ENCODE data around the gene CRYBG3. TPM values are rescaled to one million over a fixed set of nuclear protein-coding genes. Genes with fewer than 3 reads are reported as not detected.

Gene CRYBG3
- total RNA-seq, 1 experiment from 2014 or later: 5.9 TPM

DNA sequence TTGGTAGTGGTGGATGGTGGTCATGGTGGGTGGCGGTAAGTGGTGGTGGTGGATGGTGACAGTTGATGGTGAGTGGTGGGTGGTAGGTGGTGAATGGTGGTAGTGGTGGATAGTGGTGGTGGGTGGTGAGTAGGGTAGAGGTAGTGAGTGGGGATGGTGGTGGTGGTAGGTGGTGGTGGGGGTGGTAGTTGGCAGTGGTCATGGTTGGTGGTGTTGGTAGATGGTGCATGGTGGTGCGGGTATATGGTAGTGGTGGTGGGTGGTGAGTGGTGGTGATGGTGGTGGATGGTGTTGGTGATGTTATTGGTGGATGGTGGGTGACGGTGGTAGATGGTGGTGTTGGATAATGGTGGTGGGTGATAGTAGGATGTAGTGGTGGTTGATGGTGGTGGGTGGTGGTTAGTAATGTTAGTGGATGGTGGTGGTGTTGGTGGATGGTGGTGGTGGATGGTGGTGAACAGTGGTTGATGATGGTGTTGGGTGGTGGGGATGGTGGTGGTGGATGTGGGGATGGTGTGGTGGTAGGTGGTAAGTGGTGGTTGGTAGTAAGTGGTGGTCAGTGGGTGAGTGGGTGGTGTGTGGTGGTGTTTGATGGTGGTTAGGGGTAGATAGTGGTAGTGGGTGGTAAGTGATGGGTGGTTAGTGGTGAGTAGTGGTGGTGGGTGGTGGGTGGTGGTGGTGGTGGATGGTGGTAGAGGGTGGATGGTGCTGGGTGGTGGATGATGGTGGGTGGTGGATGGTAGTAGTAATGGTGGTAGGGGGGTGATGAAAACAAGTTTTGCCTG is 167.2 kb downstream of the CRYBG3 start:
- Histone ChIP-seq H4K5ac (ENCODE audit: insufficient read length, low read depth, low read length) (no peak overlapping the region), H3K18ac (ENCODE audit: insufficient read length, low read depth, low read length) (no peak overlapping the region), H4K20me1 (ENCODE audit: control insufficient read depth, insufficient read depth, insufficient read length) (no peaks in the 10 kb centered on the region), H3K9ac (ENCODE audit: extremely low read depth, insufficient read length, low read length) (no peak overlapping the region), H3K4me2 (ENCODE audit: insufficient read depth, insufficient read length, low read length) (no peak overlapping the region), H3K23ac (ENCODE audit: insufficient read length, low read depth, low read length) (no peak overlapping the region), H3K9me3 (ENCODE audit: control insufficient read depth, low read depth, low read length) (no peaks in the 10 kb centered on the region), H3K79me1 (ENCODE audit: insufficient read depth, low read depth, low read length, poor library complexity, severe bottlenecking) (no peaks in the 10 kb centered on the region), H3T11ph (ENCODE audit: low read length) (no peak overlapping the region), H3K23me2 (ENCODE audit: insufficient read length, low read depth, low read length, poor library complexity, severe bottlenecking) (peaks cover 5% of the 10 kb centered on the region), H4K91ac (ENCODE audit: insufficient read length, low read depth, low read length) (no peak overlapping the region), H3K27ac (ENCODE audit: insufficient read length, low read depth, low read length) (no peak overlapping the region), H3K4me1 (ENCODE audit: insufficient read depth, low read length) (peaks cover 4% of the 10 kb centered on the region; the same call in 1 of the 2 replicates), H3K4ac (ENCODE audit: low read depth, low read length) (no peak overlapping the region), H3K56ac (ENCODE audit: insufficient read length, low read depth, low read length) (no peak overlapping the region), H3K14ac (ENCODE audit: insufficient read depth, low read length) (no peak overlapping the region), H4K8ac (replicated peaks; ENCODE audit: insufficient read length, low read depth, low read length) (peak overlapping the region; percentile 37), H2BK5ac (ENCODE audit: insufficient read length, low read length) (no peak overlapping the region), H2AK5ac (ENCODE audit: insufficient read length, low read length) (no peak overlapping the region), H2BK120ac (ENCODE audit: low read depth, low read length, poor library complexity, severe bottlenecking) (no peak overlapping the region), H2AFZ (ENCODE audit: low read length) (no peak overlapping the region), H2BK20ac (ENCODE audit: low read depth, low read length, poor library complexity, severe bottlenecking) (no peak overlapping the region), H2BK12ac (ENCODE audit: insufficient read length, low read depth, low read length) (no peak overlapping the region), H3K27me3 (ENCODE audit: insufficient read depth, low read length) (no peaks in the 10 kb centered on the region), H2BK15ac (ENCODE audit: low read depth, low read length) (no peak overlapping the region), H3K79me2 (ENCODE audit: insufficient read depth, low read length) (no peaks in the 10 kb centered on the region)
- TF ChIP-seq, protein P1, sequence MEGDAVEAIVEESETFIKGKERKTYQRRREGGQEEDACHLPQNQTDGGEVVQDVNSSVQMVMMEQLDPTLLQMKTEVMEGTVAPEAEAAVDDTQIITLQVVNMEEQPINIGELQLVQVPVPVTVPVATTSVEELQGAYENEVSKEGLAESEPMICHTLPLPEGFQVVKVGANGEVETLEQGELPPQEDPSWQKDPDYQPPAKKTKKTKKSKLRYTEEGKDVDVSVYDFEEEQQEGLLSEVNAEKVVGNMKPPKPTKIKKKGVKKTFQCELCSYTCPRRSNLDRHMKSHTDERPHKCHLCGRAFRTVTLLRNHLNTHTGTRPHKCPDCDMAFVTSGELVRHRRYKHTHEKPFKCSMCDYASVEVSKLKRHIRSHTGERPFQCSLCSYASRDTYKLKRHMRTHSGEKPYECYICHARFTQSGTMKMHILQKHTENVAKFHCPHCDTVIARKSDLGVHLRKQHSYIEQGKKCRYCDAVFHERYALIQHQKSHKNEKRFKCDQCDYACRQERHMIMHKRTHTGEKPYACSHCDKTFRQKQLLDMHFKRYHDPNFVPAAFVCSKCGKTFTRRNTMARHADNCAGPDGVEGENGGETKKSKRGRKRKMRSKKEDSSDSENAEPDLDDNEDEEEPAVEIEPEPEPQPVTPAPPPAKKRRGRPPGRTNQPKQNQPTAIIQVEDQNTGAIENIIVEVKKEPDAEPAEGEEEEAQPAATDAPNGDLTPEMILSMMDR (conservative IDR thresholded peaks at IDR 0.05): no peak
- H3K27ac Mint-ChIP-seq: no peak overlapping the region
- H3K36me3 Mint-ChIP-seq (ENCODE audit: insufficient read depth in 1 of 3, low read depth in 3 of 3): peaks cover 0 to 8% (median 1%) of the 10 kb centered on the region in 3 experiments; a peak in 3 of 7 replicates
- no peak for DNase-seq
- H3K27me3 Mint-ChIP-seq (ENCODE audit: low read depth): no peaks in the 10 kb centered on the region
- WGBS (ENCODE audit: extremely low coverage, insufficient read length, low lambda C conversion rate): 100% methylated on average over 1 of the region's 3 CpGs
- H3K4me1 Mint-ChIP-seq: peaks cover 21 to 24% of the 10 kb centered on the region in 2 experiments
- peaks cover 0 to 7% of the 10 kb centered on the region in 2 experiments; a peak in 3 of 5 replicates for H3K9me3 Mint-ChIP-seq
- peak overlapping the region in 1 of 2 experiments; percentile 29; a peak in 1 of 5 replicates for H3K4me3 Mint-ChIP-seq

All from H9 (cell line).